Smooth muscle cell (in vitro differentiated cells): ENCODE data around the gene AFAP1L1. TPM values are rescaled to one million over a fixed set of nuclear protein-coding genes. Genes with fewer than 3 reads are reported as not detected.

Source experiments
- DNase-seq: peaks from one replicate; lab custom pipeline; 2025; ENCODE audit not compliant: unreplicated experiment; lab: John Stamatoyannopoulos, UW
- H2AFZ ChIP-seq: fragments of 200-600 bp; sonication (generic); 2 replicates; pipeline ENCODE4 v1.6.0; 2016; ENCODE audit warnings: antibody characterized with exemption, low read depth, mild to moderate bottlenecking
- H3F3A ChIP-seq: fragments of 200-600 bp; sonication (generic); 2 replicates; pipeline ENCODE4 v1.6.0; 2017; ENCODE audit warnings: antibody characterized with exemption, low read depth
- H3K27ac ChIP-seq: fragments of 200-600 bp; sonication (generic); 2 replicates; pipeline ENCODE4 v1.5.1; 2016; ENCODE audit warnings: low read depth, mild to moderate bottlenecking
- H3K27me3 ChIP-seq: fragments of 200-600 bp; sonication (generic); 2 replicates; pipeline ENCODE4 v1.6.1; 2016; ENCODE audit warnings: low read depth, mild to moderate bottlenecking
- H3K36me3 ChIP-seq: fragments of 200-600 bp; sonication (generic); 2 replicates; pipeline ENCODE4 v1.5.1; 2016; ENCODE audit warnings: low read depth
- H3K4me1 ChIP-seq: fragments of 200-600 bp; sonication (generic); 2 replicates; pipeline ENCODE4 v1.5.1; 2016; ENCODE audit warnings: low read depth
- H3K4me2 ChIP-seq: fragments of 200-600 bp; sonication (generic); 2 replicates; pipeline ENCODE4 v1.6.0; 2016; ENCODE audit warnings: mild to moderate bottlenecking
- H3K4me3 ChIP-seq: fragments of 200-600 bp; sonication (generic); 2 replicates; pipeline ENCODE4 v1.5.1; 2016; ENCODE audit warnings: mild to moderate bottlenecking
- H3K79me2 ChIP-seq: fragments of 200-600 bp; sonication (generic); 2 replicates; pipeline ENCODE4 v1.6.0; 2016; ENCODE audit warnings: low read depth, mild to moderate bottlenecking
- H3K9ac ChIP-seq: fragments of 200-600 bp; sonication (generic); 2 replicates; pipeline ENCODE4 v1.6.0; 2016; ENCODE audit warnings: low read depth
- H3K9me3 ChIP-seq: fragments of 200-600 bp; sonication (generic); replicated peaks from 2 replicates; pipeline ENCODE4 v1.5.1; 2016; ENCODE audit warnings: low read depth
- H4K20me1 ChIP-seq: fragments of 200-600 bp; sonication (generic); 2 replicates; pipeline ENCODE4 v1.6.0; 2016; ENCODE audit warnings: low read depth
- CTCF ChIP-seq: fragments of 200-600 bp; sonication (generic); IDR thresholded peaks from 2 replicates; pipeline ENCODE4 v1.5.1; 2017; ENCODE audit warnings: borderline replicate concordance, mild to moderate bottlenecking, antibody characterized with exemption; ENCODE audit not compliant: insufficient read depth, poor library complexity, severe bottlenecking
- WGBS: methylation state at CpG from one replicate; pipeline ENCODE4 v1.1.7; 2016; ENCODE audit warnings: low lambda C conversion rate; 5-methylcytosine and 5-hydroxymethylcytosine counted together
- polyA plus RNA-seq: library from polyadenylated mRNA; unstranded; fragments of >200 nt; fragmentation: Nextera tagmentation; extraction: Ambion mirVana; gene quantifications from 2 replicates; pipeline ENCODE4 v1.2.1, GENCODE V29; 2016
- total RNA-seq: library from RNA; depleted of rRNA; stranded (reverse); fragments of >200 nt; gene quantifications from 2 replicates; pipeline ENCODE4 v1.2.3, GENCODE V29; 2014

The AFAP1L1 gene
- total and polyA plus RNA-seq, 2 experiments from 2014 or later, result 0.59 to 2.3 TPM

- no peak for TF ChIP-seq CTCF
- Histone ChIP-seq H3K36me3 (no peaks in the 10 kb centered on the region), H4K20me1 (no peaks in the 10 kb centered on the region), H3K4me1 (peaks cover 11% of the 10 kb centered on the region), H3K9ac (no peak overlapping the region), H3K27ac (no peak overlapping the region), H3K9me3 (no peaks in the 10 kb centered on the region), H2AFZ (no peak overlapping the region), H3K79me2 (peaks cover 7% of the 10 kb centered on the region), H3F3A (no peaks in the 10 kb centered on the region), H3K4me2 (no peak overlapping the region), H3K4me3 (no peak overlapping the region), H3K27me3 (no peaks in the 10 kb centered on the region)
- no peak for DNase-seq
- WGBS, result 98% methylated on average over 7 of the region's 7 CpGs
These were observed 105.2 kb downstream of the AFAP1L1 start for GRCh38 chr5:149376711-149377447.

GRCh38 chr5:149378241-149378820, 106.7 kb downstream of the AFAP1L1 start:
- Histone ChIP-seq H2AFZ (no peak overlapping the region), H3K9me3 (no peaks in the 10 kb centered on the region), H3K27ac (no peak overlapping the region), H3F3A (no peaks in the 10 kb centered on the region), H3K36me3 (no peaks in the 10 kb centered on the region), H3K4me3 (no peak overlapping the region), H3K9ac (no peak overlapping the region), H3K27me3 (no peaks in the 10 kb centered on the region), H3K4me2 (no peak overlapping the region), H4K20me1 (no peaks in the 10 kb centered on the region), H3K79me2 (peaks cover 15% of the 10 kb centered on the region), H3K4me1 (peaks cover 17% of the 10 kb centered on the region)
- DNase-seq, result no peak
- no peak for TF ChIP-seq CTCF
- 76% methylated on average over 5 of the region's 5 CpGs for WGBS

- Histone ChIP-seq H2AFZ (no peak within 1 kb of the TSS), H3K4me2 (no peak within 1 kb of the TSS), H3K36me3 (no peaks in the 10 kb centered on the region)
These were observed 107.6 kb downstream of the AFAP1L1 start, which contains the start of gene IL17B for GRCh38 chr5:149379177-149379761. TSS of gene IL17B (minus strand) at chr5:149379292. CDS start at chr5:149379225, 67 bp downstream.

More at GRCh38 chr5:149379177-149379761, 107.6 kb downstream of the AFAP1L1 start, which contains the start of gene IL17B:
- no peaks in the 10 kb centered on the region for H4K20me1 ChIP-seq
- no peaks in the 10 kb centered on the region for H3F3A ChIP-seq
- peaks cover 17% of the 10 kb centered on the region for H3K4me1 ChIP-seq
- H3K4me3 ChIP-seq, result no peak within 1 kb of the TSS
- no peak within 1 kb of the TSS for H3K27ac ChIP-seq
- DNase-seq, result no peak
- no peak within 1 kb of the TSS for H3K9ac ChIP-seq
- no peaks in the 10 kb centered on the region for H3K27me3 ChIP-seq
- H3K79me2 ChIP-seq, result peaks cover 15% of the 10 kb centered on the region
- WGBS, result 93% methylated on average over 22 of the region's 22 CpGs
- no peaks in the 10 kb centered on the region for H3K9me3 ChIP-seq
- no peak for TF ChIP-seq CTCF
